Left ventricle myocardium inferior (tissue), 1 donor: ENCODE results near the gene ZNF396. TPM values are rescaled to one million over a fixed set of nuclear protein-coding genes. Genes with fewer than 3 reads are reported as not detected.

Experiments used
- DNase-seq: peaks from one replicate; pipeline ENCODE4 v3.0.0-alpha.2; 2020
- H3K27ac ChIP-seq: fragments of 200-600 bp; replicated peaks from 2 replicates; pipeline ENCODE4 v1.8.0; 2021
- H3K27me3 ChIP-seq: fragments of 200-600 bp; 2 replicates; pipeline ENCODE4 v1.8.0; 2021; ENCODE audit warnings: low read depth
- H3K36me3 ChIP-seq: fragments of 200-600 bp; 2 replicates; pipeline ENCODE4 v1.8.0; 2021
- H3K4me1 ChIP-seq: fragments of 200-600 bp; 2 replicates; pipeline ENCODE4 v1.8.0; 2021
- H3K4me3 ChIP-seq: fragments of 200-600 bp; 2 replicates; pipeline ENCODE4 v1.8.0; 2021; ENCODE audit warnings: mild to moderate bottlenecking, moderate library complexity
- H3K9me3 ChIP-seq: fragments of 200-600 bp; replicated peaks from 2 replicates; pipeline ENCODE4 v1.8.0; 2021
- intact Hi-C: fragments of 100-400 bp; cut with micrococcal nuclease; formaldehyde crosslinking; loops from one replicate; pipeline ENCODE4 v1.11.0; 2022
- total RNA-seq: library from RNA; stranded (reverse); fragmentation: NEBNext Ultra II Directional; extraction: Animal tissue kit (Norgen Biotek cat#: 25700); gene quantifications from one replicate; pipeline ENCODE4 v1.2.1, GENCODE V29; 2021
- TF ChIP-seq, protein P1 (sequence below): fragments of 200-600 bp; IDR thresholded peaks from 2 replicates; pipeline ENCODE4 v1.8.0; 2021; ENCODE audit warnings: antibody characterized with exemption, mild to moderate bottlenecking, borderline replicate concordance
- donor health status: DM: no; HTN: yes; CAD: no; lungs with severe emphysema.

Gene ZNF396
- total RNA-seq, 1 donor from 2014 or later = 0.71 TPM

DNA sequence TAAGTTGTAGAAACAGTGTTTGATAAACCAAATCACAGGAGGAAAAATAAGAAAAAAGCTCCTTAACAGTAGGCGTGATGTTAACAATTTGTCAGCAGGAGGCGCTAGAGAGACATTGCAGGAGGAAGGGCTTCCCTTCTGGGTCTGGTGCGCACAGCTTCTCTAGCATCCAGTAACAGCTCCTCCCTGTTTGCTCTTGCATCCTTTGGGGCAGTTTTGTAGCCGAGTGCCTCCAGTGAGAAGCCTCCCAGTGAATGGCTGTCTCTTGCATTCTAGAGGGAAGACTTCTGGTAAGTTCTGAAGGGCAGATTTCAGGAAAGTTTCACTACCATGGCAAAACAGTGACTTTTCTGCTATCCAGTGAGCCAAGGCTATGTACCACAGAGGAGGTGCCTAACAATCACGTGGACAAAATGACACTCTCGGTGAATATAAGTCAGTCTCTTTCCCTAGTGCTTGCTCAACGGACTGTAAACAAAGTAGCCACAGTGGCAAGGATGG is 9.5 kb upstream of the ZNF396 start:
- TF ChIP-seq, protein P1, sequence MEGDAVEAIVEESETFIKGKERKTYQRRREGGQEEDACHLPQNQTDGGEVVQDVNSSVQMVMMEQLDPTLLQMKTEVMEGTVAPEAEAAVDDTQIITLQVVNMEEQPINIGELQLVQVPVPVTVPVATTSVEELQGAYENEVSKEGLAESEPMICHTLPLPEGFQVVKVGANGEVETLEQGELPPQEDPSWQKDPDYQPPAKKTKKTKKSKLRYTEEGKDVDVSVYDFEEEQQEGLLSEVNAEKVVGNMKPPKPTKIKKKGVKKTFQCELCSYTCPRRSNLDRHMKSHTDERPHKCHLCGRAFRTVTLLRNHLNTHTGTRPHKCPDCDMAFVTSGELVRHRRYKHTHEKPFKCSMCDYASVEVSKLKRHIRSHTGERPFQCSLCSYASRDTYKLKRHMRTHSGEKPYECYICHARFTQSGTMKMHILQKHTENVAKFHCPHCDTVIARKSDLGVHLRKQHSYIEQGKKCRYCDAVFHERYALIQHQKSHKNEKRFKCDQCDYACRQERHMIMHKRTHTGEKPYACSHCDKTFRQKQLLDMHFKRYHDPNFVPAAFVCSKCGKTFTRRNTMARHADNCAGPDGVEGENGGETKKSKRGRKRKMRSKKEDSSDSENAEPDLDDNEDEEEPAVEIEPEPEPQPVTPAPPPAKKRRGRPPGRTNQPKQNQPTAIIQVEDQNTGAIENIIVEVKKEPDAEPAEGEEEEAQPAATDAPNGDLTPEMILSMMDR = peak; percentile 93
- intact Hi-C loops = loop anchor here (10.0 kb wide), 1 partner anchor 568 kb away; no protein-coding TSS in a partner anchor
- Histone ChIP-seq H3K4me1 (no peaks in the 10 kb centered on the region), H3K36me3 (no peaks in the 10 kb centered on the region), H3K27me3 (peaks cover 34% of the 10 kb centered on the region), H3K9me3 (peaks cover 7% of the 10 kb centered on the region), H3K27ac (no peak overlapping the region), H3K4me3 (no peak overlapping the region)
- DNase-seq = peak; percentile 32

DNA sequence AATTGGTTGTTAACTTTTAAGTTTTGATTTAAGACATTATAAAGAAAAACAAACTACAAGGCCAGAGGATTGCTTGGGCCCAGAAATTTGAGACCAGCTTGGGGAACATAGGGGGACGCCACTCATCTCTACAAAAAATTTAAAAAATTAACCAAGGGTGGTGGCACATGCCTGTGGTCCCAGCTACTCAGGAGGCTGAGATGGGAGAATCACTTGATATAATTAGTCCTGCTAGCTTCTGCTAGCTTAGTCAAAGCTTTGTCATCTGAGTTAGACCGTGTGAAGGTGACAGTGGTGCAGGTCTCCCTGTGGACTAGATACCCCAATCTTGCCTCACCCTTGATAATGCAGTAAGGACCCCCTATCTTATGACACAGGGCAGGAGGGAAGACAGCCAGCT is 6.0 kb upstream of the ZNF396 start:
- intact Hi-C loops = loop anchor here (10.0 kb wide), 1 partner anchor 572 kb away; no protein-coding TSS in a partner anchor
- no peak for DNase-seq
- peaks cover 8% of the 10 kb centered on the region for H3K9me3 ChIP-seq
- no peak overlapping the region for H3K27ac ChIP-seq
- no peaks in the 10 kb centered on the region for H3K4me1 ChIP-seq
- no peaks in the 10 kb centered on the region for H3K36me3 ChIP-seq
- TF ChIP-seq, protein P1 = no peak
- H3K27me3 ChIP-seq = peaks cover 36% of the 10 kb centered on the region
- H3K4me3 ChIP-seq = no peak overlapping the region

DNA sequence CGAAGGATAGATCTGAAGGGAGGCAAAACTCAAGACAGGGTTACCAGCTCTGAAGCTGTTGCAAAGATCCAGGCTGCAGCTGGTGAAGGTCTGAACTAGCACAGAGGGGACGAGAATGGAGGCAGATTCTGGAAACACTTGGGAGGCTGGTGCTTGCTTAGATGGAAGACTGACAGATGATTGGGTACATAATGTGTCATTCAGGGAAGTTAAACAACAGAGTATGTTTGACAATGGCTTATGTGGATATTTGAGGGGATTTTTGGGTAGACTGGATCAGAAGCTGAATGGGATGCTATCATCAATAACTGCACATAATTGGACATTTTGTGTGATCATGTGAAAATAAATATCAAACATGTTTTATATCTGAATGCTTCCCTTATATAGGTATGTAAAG is 2.3 kb upstream of the ZNF396 start:
- peaks cover 14% of the 10 kb centered on the region for H3K4me1 ChIP-seq
- H3K36me3 ChIP-seq = no peaks in the 10 kb centered on the region
- intact Hi-C loops = no loop called here
- no peak for DNase-seq
- TF ChIP-seq, protein P1 = no peak
- peaks cover 21% of the 10 kb centered on the region for H3K27me3 ChIP-seq
- H3K4me3 ChIP-seq = no peak overlapping the region
- H3K27ac ChIP-seq = no peak overlapping the region
- H3K9me3 ChIP-seq = peaks cover 8% of the 10 kb centered on the region

DNA sequence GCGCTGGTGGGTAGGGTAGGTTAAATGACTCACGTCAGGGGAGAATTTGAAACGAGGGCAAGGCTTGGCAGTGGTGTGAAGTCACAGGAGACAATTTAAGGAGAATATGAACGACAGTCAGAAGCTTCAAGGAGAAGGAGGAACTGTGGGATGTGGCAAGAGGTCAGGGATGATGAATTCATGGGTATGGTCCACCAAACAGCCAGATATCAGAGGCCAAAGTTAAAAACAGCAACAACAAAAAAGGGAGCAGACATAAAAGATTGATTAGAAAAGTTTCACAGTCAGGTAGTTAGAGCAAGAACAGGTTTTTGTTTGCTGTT is 1.4 kb upstream of the ZNF396 start:
- DNase-seq = no peak
- peaks cover 14% of the 10 kb centered on the region for H3K4me1 ChIP-seq
- intact Hi-C loops = no loop called here
- H3K27ac ChIP-seq = no peak overlapping the region
- no peak overlapping the region for H3K4me3 ChIP-seq
- H3K9me3 ChIP-seq = peaks cover 8% of the 10 kb centered on the region
- TF ChIP-seq, protein P1 = no peak
- H3K36me3 ChIP-seq = no peaks in the 10 kb centered on the region
- H3K27me3 ChIP-seq = peaks cover 13% of the 10 kb centered on the region

DNA sequence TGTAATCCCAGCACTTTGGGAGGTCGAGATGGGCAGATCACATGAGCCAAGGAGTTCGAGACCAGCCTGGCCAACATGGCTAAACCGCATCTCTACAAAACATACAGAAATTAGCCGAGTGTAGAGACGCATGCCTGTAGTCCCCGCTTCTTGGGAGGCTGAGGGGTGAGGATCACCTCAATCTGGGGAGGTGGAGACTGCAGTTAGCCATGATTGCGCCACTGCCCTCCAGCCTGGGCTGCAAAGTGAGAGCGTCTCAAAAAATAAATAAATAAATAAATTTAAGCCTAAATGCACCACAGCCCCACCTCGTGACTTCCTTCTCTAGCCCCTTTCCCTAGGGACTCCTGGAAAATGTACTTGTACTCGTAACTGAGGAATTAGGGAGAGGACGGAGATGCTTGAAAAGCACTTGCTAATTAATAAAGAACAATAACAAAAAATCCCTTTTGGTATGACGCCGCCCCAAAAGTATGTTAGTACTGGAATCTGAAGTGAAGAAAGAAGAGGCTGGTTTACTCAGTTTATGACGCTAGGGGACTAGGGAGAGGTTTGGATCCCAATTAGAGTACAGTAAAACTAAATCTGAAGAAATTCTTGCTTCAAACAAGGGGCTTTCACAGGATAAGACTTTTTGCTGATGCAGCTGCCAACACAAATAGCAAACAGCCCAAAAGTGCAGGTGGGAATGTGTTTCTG is 887 bp upstream of the ZNF396 start:
- Histone ChIP-seq H3K36me3 (no peaks in the 10 kb centered on the region), H3K9me3 (peaks cover 8% of the 10 kb centered on the region), H3K27me3 (peaks cover 8% of the 10 kb centered on the region), H3K4me3 (no peak overlapping the region), H3K4me1 (peaks cover 14% of the 10 kb centered on the region), H3K27ac (no peak overlapping the region)
- TF ChIP-seq, protein P1 = no peak
- no peak for DNase-seq
- intact Hi-C loops = no loop called here
